Limb (tissue), 2 donors: Measurements from ENCODE around the gene RBM20.
A peak's percentile ranks its signal among the peaks of the same experiment; 100 is the strongest.
"Not testable (repeated sequence)": the region's sequence is repeated elsewhere in the genome, so short reads cannot be mapped to it uniquely, and the experiment has no call there.

Experiments
- DNase-seq, 2 donors: peaks; one replicate each; pipeline ENCODE4 v3.0.0-alpha.2; 2016; ENCODE audit errors: extremely low spot score in 2 of 2

RBM20 gene

DNA sequence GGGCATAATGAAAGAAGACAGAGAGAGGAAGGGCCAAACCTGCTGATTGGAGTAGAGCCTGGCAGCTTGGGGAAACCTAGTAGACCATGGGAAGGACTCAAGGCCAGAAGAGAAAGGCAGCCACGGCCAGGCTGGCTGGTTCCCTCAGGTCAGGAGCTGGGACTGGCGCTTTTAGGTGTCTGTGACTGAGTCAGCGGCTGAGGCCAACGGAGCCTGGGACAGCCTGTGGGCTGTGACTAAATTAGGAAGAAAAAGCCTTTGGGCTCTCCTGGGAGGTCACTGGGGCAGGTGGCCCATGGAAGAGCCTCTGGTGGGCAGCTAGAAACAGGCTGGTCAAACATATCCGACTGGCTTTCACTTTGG is 118.7 kb downstream of the RBM20 start:
- no peak for DNase-seq

DNA sequence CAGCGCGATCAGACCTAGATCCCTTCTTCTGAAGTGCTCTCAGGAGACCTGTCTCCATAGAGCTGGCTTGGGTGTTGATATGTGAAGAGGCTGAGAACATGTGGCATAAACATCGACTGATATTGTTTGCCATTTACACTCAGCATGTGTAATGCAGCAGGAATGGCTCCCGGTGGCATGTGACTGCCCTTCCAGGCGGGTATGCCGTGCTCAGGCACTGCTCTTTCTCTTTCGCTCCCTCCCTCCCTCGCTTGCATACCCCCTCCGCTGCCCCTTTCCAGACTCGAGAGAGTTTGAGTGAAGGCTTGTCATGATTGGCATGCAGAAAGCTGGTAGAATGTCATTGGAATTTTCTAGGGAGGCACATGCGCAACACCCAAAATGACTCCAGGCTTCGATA is 120.2 kb downstream of the RBM20 start:
- no peak for DNase-seq

- DNase-seq, result no peak
Observed at GRCh38 chr10:110764793-110765512, 120.8 kb downstream of the RBM20 start.

- DNase-seq, result peak in 1 of 2 donors; percentile 58
Observed at GRCh38 chr10:110765513-110766319, 121.6 kb downstream of the RBM20 start.

DNA sequence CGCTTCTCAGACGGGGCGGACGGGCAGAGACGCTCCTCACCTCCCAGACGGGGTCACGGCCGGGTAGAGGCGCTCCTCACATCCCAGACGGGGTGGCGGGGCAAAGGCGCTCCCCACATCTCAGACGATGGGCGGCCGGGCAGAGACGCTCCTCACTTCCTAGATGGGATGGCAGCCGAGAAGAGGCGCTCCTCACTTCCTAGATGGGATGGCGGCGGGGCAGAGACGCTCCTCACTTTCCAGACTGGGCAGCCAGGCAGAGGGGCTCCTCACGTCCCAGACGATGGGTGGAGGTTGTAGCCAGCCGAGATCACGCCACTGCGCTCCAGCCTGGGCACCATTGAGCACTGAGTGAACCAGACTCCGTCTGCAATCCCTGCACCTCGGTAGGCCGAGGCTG is 123.5 kb downstream of the RBM20 start:
- not testable (repeated sequence) for DNase-seq

- no peak for DNase-seq
Observed at GRCh38 chr10:110770243-110770642, 126.1 kb downstream of the RBM20 start.

- no peak for DNase-seq
Observed at GRCh38 chr10:110771486-110771885, 127.3 kb downstream of the RBM20 start.

- no peak for DNase-seq
Observed at GRCh38 chr10:110771991-110772390, 127.9 kb downstream of the RBM20 start.

DNA sequence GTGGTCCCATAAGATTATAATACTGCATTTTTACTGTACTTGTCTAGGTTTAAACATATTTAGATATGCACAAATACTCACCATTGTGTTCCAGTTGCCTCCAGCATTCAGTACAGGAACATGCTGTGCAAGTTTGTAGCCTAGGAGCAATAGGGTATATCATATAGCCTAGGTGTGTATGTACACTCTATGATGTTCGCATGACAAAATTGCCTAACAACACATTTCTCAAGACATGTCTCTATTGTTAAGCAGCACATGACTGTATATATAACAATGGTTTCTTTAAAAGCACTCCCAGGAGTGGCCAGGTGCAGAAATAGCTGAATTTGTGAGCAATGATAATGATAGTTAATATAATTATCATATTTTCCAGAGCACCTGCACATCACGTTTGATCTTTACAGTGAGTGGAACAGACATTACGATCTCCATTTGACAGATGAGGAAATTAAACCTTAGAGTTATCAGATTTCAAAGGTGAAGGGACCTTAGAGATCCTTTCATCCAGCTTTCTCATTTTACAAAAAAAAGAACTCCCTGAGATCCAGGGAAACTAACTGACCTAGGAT is 128.4 kb downstream of the RBM20 start:
- no peak for DNase-seq

- no peak for DNase-seq
Observed at GRCh38 chr10:110773693-110774068, 129.5 kb downstream of the RBM20 start.

DNA sequence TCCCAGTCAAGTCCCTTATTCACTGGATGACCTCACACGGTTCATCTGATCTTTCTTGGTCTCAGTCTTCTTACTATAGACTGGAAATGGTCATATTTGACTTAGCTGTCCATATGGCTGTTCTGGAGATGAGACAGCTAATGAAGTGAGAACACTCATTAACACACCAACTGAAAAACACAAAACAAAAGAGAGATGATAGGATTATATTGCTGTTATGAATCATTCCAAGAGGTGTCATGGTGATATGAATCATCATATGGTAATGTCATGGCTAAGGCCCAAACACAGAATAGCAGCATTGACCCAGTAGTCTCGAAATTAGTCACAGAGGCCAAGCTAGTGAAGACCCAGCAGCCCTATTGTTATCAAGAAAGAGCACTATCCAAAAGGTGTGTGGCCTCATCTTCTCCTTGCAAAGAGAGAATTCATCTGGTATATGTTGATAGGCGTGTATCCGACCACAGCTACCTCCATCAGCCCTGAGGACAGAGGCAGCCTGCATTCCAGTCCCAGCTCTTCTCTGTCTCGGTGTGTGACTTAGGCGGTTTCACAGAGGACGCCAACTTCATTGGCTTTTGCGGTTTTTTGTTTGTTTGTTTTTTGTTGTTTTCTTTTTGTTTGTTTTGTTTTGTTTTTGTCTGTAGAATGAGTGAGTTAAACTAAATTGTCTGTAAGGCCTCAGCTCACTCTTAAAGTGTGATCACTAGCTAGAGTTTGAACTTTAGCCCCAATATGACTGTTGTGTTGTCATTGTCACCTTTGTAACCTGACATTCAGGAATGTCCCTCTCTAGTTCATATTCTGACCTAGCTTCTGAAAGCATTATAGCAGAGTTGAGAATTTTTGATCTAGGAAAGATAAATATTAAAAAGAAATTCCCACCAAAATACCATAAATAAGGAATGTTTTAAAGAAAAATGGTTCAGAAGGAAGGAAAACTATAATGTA is 130.2 kb downstream of the RBM20 start:
- no peak for DNase-seq

DNA sequence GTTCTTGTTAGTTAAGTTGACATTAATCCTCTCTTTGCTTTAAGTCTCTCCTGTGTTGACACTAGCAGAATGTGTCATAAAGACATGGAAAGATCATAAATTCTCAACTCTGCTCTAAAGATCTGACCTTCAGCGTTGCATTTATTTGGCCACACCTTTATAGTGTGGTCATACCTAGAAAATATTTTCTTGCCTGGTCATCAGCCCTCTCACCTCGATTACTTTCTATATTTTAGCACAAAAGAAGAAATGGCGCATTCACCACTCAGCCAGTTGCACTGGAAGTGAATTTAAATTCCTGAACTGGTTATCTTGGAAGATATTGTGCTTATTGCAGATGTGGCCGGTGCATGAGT is 130.9 kb downstream of the RBM20 start:
- no peak for DNase-seq

DNA sequence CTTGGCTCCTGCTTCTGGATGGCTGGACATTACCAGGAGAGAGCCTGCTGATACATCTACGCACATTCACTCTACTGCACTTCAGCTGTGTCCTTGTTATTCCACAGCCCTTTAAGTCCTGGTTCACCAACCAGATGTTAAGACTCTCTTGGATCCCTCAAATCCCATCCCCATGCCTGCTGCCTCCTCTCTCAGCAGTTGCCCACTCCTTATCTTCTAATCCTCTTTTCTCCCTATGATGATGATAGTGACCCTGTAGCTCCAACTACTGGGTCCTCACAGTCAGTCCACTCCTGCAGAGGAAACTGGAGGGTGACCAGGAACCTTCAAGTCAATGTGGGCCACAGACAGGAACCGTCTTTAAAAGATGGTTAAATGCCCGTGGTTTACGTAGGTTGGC is 131.3 kb downstream of the RBM20 start:
- DNase-seq, result no peak

DNA sequence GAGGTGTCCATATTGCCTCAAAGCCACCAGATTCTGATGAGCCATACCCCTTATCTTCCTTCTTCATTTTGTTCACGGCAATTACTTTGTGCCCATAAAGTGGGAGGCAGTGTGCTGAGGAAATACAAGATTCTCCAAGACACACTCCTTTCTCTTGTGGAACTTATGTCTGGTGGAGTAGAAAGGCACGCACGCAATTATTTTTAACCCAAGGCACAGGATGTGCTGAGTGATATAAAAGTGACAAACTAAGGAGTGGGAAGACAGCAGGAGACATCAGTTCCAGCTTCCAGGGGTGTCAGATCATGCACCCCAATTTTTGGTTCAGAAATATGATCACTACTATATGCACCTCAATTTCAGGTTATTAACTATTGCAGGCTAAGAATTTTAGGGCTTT is 132.9 kb downstream of the RBM20 start:
- DNase-seq, result no peak

DNA sequence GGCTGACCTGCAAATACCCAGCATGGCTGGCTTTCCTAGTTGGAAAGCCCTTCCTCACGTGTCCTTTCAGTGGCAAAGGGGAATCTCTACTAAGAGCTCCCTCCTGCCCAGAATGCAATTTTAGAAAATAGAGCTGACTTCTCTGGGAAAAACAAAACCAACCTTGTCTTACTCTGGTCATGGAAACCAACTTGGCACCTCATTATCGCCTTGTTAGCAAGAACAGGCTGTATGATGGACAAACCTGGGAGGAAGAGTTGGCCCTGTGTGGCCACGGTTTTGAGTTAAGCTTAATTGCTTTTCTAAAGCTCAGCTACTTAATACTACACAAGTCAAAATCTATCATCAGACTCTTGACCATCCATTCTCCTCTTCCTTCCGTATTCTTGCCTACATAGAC is 133.5 kb downstream of the RBM20 start:
- no peak for DNase-seq

DNA sequence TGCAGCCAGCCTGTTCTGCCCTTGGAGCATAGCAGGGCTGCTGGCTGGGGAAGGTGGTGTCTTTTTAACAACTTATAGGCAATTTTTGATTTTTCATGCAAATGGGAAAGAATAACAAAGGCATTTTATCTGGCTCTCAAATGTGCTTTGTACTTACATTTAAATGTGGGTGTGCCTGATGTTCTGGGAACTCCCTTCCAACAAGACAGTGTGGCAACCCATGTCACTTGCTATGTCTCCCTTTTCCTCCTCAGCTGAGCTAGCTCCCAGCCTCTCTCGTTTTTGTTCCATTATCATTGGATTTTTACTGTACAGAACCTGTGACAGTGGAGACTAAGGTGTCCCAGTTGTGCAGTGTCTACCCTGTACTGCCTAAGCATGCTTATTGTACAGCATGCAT is 134.1 kb downstream of the RBM20 start:
- DNase-seq, result no peak

DNA sequence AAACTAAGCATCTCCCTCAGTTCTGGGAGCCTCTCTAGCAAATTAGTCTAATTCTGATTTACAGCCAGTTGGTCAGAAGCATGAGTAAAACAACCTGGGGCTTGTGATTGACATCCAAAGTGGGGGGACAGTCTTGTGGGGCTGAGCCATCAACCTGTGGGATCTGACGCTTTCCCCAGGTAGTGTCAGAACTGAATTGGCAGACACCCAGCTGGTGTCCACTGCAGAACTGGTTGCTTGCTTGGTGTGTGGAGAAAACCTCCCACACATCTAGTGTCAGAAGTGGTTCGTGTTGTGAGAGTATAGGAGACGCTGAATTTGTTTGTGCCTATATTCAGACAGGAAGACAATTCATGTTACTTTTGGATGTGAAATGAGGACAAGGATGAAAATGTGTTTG is 135.4 kb downstream of the RBM20 start:
- no peak for DNase-seq

DNA sequence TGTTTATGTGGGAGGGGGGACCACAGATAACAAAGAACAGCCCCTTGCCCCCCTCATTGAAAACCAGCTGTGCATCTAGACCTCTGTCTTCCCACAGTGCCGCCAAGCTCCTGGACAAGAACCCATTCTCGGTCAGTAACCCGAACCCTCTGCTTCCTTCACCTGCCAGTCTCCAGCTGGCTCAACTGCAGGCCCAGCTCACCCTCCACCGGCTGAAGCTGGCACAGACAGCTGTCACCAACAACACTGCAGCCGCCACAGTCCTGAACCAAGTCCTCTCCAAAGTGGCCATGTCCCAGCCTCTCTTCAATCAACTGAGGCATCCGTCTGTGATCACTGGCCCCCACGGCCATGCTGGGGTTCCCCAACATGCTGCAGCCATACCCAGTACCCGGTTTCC is 136.6 kb downstream of the RBM20 start:
- no peak for DNase-seq

- DNase-seq, result no peak
Observed at GRCh38 chr10:110781139-110781538, 137.0 kb downstream of the RBM20 start.

DNA sequence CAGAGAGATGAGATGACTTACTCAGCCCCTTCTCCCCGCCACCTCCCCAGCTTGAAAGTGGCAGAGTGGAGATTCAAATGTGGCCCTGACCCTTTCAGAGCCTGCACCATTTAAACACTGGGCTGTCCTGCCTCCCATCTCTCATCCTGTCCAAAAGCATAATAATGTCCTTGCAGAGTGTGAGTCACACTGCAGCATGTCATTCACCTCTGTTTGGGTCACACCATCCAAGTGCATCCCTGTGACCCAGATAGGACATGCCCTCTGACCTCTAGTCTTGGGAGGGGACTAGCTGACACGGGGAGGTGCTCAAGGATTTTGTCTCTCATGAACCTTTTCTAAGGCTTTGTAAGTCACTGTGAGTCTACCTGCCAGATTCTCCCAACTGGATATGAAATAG is 138.5 kb downstream of the RBM20 start:
- DNase-seq, result no peak

- DNase-seq, result no peak
Observed at GRCh38 chr10:110783509-110784107, 139.5 kb downstream of the RBM20 start.
